Testis (tissue), 2 donors: Measurements from ENCODE around the gene TOMT.

ENCODE experiments used
- CTCF ChIP-seq, 3 experiments: fragments of 450-650 bp in 2 of 3; fragments of 200-600 bp in 1 of 3; sonication (generic) in 1 of 3; IDR thresholded peaks; one replicate each; pipeline ENCODE4 v1.5.1; 2016 to 2019; ENCODE audit warnings: antibody characterized with exemption in 3 of 3, mild to moderate bottlenecking in 2 of 3, moderate library complexity in 1 of 3
- POLR2A ChIP-seq: fragments of 450-650 bp; IDR thresholded peaks from one replicate; pipeline ENCODE4 v1.6.1; 2017; ENCODE audit warnings: antibody characterized with exemption, mild to moderate bottlenecking, moderate library complexity

- TF ChIP-seq CTCF (IDR thresholded peaks at IDR 0.05) (no peak), POLR2A (no peak)
Observed at GRCh38 chr11:72069200-72069599, 36.5 kb upstream of the TOMT start.
